HG03175 (cell line): ENCODE data around the gene RAB35.
"Not testable (repeated sequence)": the region's sequence is repeated elsewhere in the genome, so short reads cannot be mapped to it uniquely, and the experiment has no call there.

Experiments
- ATAC-seq: cut with Tn5 transposase; IDR thresholded peaks from one replicate; pipeline ENCODE4 v1.9.1; 2021; ENCODE audit warnings: mild to moderate bottlenecking, moderate library complexity; ENCODE audit not compliant: unreplicated experiment

Gene RAB35

GRCh38 chr12:120064054-120064940, 52.3 kb downstream of the RAB35 start:
- no peak for ATAC-seq

DNA sequence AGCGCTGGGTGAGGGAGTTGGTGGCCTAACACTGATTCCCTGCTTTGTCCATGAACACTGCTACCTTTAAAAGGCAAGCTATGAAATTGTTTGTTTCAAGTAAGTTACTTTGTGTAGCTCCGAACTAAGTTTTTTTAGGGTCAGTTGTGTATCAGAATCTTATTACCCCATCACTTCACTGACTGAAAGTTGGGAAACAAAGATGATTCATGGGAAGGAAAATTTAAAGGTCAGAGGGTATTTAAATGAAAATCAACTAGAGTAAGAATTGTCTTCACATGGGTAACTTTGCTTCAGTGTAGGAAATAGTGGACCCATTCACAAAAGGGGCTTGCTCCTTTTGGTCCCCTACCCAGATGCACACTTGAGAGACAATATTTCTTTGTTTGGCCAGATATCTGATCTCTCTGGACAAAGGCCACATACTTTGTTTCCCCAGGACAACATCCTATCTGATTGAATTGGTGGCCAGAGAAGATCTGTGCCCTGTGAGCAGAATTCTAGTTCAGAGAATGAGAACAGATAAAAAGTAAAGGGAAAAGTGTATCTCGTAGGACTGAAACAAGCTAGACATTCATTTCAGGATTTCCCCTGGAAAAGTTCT, 53.5 kb downstream of the RAB35 start:
- no peak for ATAC-seq

GRCh38 chr12:120061575-120062214, 54.9 kb downstream of the RAB35 start:
- ATAC-seq, result no peak

- no peak for ATAC-seq
These were observed 55.8 kb downstream of the RAB35 start for GRCh38 chr12:120060717-120061116.

DNA sequence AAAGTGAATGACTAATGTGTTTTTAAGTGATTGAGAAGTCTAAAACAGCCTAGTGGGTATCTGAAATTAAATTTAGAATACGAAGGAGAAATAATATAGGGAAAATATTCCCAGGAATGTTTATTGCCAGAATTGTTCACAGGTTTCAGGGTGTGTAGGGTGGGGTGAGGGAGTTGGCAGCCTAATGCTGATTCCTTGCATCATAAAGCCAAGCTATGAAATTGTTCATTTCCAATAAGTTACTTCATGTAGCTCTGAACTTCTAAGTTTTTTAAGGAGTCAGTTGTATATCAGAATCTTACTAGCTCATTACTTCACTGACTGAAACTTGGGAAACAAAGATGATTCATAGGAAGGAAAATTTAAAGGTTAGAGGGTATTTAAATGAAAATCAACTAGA, 56.4 kb downstream of the RAB35 start:
- no peak for ATAC-seq

- no peak for ATAC-seq
These were observed 59.8 kb downstream of the RAB35 start for GRCh38 chr12:120056739-120057138.

GRCh38 chr12:120055231-120056000, 61.1 kb downstream of the RAB35 start:
- ATAC-seq, result no peak

DNA sequence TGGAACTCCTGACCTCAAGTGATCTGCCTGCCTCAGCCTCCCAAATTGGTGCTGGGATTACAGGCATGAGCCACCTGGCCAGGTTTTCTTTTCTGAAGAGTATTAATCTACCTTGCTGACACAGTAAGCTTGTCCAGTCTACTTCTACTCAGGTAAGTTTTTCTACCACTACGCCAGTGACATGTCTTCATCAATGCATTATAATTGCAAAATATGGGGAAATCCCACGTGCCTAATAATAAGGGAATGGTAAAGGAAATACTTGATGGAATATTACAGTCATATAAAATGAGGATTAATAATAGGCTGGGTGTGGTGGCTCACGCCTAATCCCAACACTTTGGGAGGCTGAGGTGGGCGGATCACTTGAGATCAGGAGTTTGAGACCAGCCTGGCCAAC, 62.3 kb downstream of the RAB35 start:
- no peak for ATAC-seq

DNA sequence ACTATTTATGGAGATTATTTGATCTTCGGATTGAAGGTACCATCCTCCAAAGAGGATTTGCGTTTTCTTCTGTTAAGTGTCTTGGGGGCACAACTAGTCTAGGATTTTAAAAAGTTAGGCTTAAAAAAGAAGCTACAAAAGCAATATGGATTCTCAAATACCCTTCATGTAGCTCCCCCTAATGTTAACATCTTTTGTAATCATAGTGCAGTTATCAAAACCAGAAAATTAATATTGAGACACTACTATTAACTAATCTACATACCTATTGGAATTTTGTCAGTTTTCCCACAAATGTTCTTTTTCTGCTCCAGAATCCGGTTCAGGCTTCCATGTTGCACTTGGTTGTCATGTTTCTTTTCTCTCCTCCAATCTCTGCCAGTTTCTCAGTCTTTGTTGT, 65.0 kb downstream of the RAB35 start:
- no peak for ATAC-seq

- no peak for ATAC-seq
These were observed 67.1 kb downstream of the RAB35 start for GRCh38 chr12:120049426-120049825.

DNA sequence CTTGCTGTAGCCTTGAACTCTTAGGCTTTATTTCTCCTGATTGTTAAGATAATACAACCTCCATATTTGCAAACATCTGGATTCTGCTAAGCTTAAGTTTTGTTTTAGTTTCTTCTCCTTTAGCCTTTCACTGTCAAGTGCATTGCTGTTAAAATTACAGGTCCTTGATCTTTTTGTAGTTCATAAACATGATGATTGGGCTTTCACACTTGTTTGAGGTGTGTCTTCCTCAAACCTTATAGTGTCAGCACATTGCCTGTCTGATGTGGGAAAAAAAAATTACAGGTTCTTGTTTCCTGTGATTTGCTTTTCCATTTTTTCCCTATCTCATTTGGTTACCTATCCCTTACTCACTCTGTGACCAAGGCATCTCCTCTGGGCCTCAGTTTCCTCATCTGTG, 68.3 kb downstream of the RAB35 start:
- ATAC-seq, result no peak

DNA sequence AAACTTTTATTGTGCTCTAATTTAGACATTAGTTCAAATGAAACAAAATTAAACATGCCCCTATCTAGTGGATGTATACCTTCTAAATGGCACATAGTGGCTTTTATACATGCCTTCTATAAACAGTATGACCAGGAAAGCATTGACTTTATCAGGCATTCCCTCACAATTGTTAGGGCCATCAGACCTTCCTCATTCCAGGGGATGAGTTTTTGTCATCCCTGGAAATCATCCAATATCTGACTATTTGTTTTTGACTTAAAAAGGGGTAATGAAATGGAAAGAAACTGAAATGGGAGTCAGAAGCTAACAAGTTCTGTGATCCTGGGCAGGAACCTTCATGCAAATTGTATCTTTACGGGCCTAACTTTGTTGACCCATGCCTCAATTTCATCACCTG, 69.5 kb downstream of the RAB35 start:
- ATAC-seq, result no peak

DNA sequence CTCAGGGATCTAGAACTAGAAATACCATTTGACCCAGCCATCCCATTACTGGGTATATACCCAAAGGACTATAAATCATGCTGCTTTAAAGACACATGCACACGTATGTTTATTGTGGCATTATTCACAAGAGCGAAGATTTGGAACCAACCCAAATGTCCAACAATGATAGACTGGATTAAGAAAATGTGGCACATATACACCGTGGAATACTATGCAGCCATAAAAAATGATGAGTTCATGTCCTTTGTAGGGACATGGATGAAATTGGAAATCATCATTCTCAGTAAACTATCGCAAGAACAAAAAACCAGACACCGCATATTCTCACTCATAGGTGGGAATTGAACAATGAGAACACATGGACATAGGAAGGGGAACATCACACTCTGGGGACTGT, 71.2 kb downstream of the RAB35 start:
- not testable (repeated sequence) for ATAC-seq
